Colonic mucosa (tissue), 4 donors: ENCODE data around the gene ATP13A3. TPM values are rescaled to one million over a fixed set of nuclear protein-coding genes. Genes with fewer than 3 reads are reported as not detected.

Source experiments
- DNase-seq: peaks from one replicate; pipeline ENCODE4 v3.0.0-alpha.2; 2020
- H3K27ac ChIP-seq: fragments of 200-600 bp; one replicate; pipeline ENCODE4 v1.8.0; 2021
- H3K27me3 ChIP-seq: fragments of 200-600 bp; one replicate; pipeline ENCODE4 v1.8.0; 2021
- H3K36me3 ChIP-seq: fragments of 200-600 bp; one replicate; pipeline ENCODE4 v1.8.0; 2021
- H3K4me1 ChIP-seq: fragments of 200-600 bp; one replicate; pipeline ENCODE4 v1.8.0; 2021; ENCODE audit warnings: mild to moderate bottlenecking
- H3K4me3 ChIP-seq: fragments of 200-600 bp; one replicate; pipeline ENCODE4 v1.8.0; 2021
- H3K9ac ChIP-seq, 2 donors: one replicate each; pipeline ENCODE4 v1.7.0; 2013; ENCODE audit warnings: control low read depth in 2 of 2, low read depth in 2 of 2, low read length in 2 of 2
- H3K9me3 ChIP-seq: fragments of 200-600 bp; one replicate; pipeline ENCODE4 v1.8.0; 2021
- CTCF ChIP-seq: fragments of 200-600 bp; IDR thresholded peaks from one replicate; pipeline ENCODE4 v1.8.0; 2022; ENCODE audit warnings: antibody characterized with exemption, mild to moderate bottlenecking
- intact Hi-C: fragments of 100-400 bp; cut with DNase I; formaldehyde crosslinking; loops from one replicate; pipeline ENCODE4 v1.14.1; 2022
- total RNA-seq, 2 donors: library from RNA; stranded (reverse); fragmentation: NEBNext Ultra II Directional in 1 of 2; extraction: Animal tissue kit (Norgen Biotek cat#: 25700) in 1 of 2; gene quantifications; one replicate each; pipeline ENCODE4 v1.2.1, GENCODE V29; 2021
- donor health status: healthy.
- donor health status: DM: no; HTN: no; CAD: no.
- donor health status: DM: no; HTN: no; CAD: no.

Gene ATP13A3
- total RNA-seq, 2 donors from 2014 or later = 86.0 to 89.8 TPM

GRCh38 chr3:194425399-194425798 lies 61.4 kb downstream of the ATP13A3 start:
- Histone ChIP-seq H3K4me1 (no peaks in the 10 kb centered on the region), H3K9ac (no peak overlapping the region), H3K36me3 (no peaks in the 10 kb centered on the region), H3K4me3 (no peak overlapping the region), H3K27me3 (no peaks in the 10 kb centered on the region), H3K27ac (no peak overlapping the region), H3K9me3 (no peaks in the 10 kb centered on the region)
- no peak for TF ChIP-seq CTCF
- no peak for DNase-seq
- intact Hi-C loops = no loop called here

GRCh38 chr3:194424953-194425352 lies 61.8 kb downstream of the ATP13A3 start:
- DNase-seq = no peak
- no peaks in the 10 kb centered on the region for H3K4me1 ChIP-seq
- H3K36me3 ChIP-seq = no peaks in the 10 kb centered on the region
- H3K9me3 ChIP-seq = no peaks in the 10 kb centered on the region
- no peaks in the 10 kb centered on the region for H3K27me3 ChIP-seq
- H3K27ac ChIP-seq = no peak overlapping the region
- no peak overlapping the region for H3K9ac ChIP-seq
- no peak for TF ChIP-seq CTCF
- H3K4me3 ChIP-seq = no peak overlapping the region
- intact Hi-C loops = no loop called here

- Histone ChIP-seq H3K4me1 (no peaks in the 10 kb centered on the region), H3K36me3 (no peaks in the 10 kb centered on the region), H3K9ac (no peak overlapping the region), H3K27me3 (no peaks in the 10 kb centered on the region), H3K27ac (no peak overlapping the region), H3K9me3 (no peaks in the 10 kb centered on the region), H3K4me3 (no peak overlapping the region)
- intact Hi-C loops = no loop called here
- TF ChIP-seq CTCF = no peak
- DNase-seq = no peak
Measured at GRCh38 chr3:194424373-194424772, 62.4 kb downstream of the ATP13A3 start.

- Histone ChIP-seq H3K9me3 (no peaks in the 10 kb centered on the region), H3K36me3 (no peaks in the 10 kb centered on the region)
- TF ChIP-seq CTCF = no peak
Measured at GRCh38 chr3:194423317-194423716, 63.5 kb downstream of the ATP13A3 start.

GRCh38 chr3:194422188-194422587 lies 64.6 kb downstream of the ATP13A3 start:
- TF ChIP-seq CTCF = no peak
- H3K27ac ChIP-seq = no peak overlapping the region
- H3K4me3 ChIP-seq = no peak overlapping the region
- H3K9ac ChIP-seq = no peak overlapping the region
- intact Hi-C loops = no loop called here
- H3K9me3 ChIP-seq = no peaks in the 10 kb centered on the region
- no peaks in the 10 kb centered on the region for H3K36me3 ChIP-seq
- no peak for DNase-seq
- H3K4me1 ChIP-seq = no peaks in the 10 kb centered on the region
- H3K27me3 ChIP-seq = no peaks in the 10 kb centered on the region

More at GRCh38 chr3:194423317-194423716, 63.5 kb downstream of the ATP13A3 start:
- H3K27ac ChIP-seq = no peak overlapping the region
- no peaks in the 10 kb centered on the region for H3K27me3 ChIP-seq
- no peak overlapping the region for H3K9ac ChIP-seq
- DNase-seq = no peak
- H3K4me3 ChIP-seq = no peak overlapping the region
- intact Hi-C loops = no loop called here
- no peaks in the 10 kb centered on the region for H3K4me1 ChIP-seq

DNA sequence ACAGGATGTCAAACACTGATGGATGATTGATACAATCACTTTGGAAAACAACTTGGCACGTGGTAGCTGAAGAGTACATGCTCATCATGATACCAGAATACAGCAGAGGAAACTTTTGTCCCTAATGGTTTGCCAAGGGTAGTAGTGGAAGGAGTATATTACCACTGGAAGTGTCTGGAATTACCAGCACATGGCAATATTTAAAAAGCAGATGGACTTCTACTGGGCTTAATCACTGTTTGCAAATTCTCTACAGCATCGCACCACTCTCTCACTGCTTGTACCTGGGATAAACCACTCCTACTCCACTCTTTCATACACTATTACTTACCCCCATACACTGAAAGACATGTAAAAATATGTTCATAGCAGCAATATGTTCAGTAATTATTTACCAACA lies 68.1 kb downstream of the ATP13A3 start:
- Histone ChIP-seq H3K9ac (no peak overlapping the region), H3K36me3 (no peaks in the 10 kb centered on the region), H3K4me3 (no peak overlapping the region), H3K4me1 (no peaks in the 10 kb centered on the region), H3K27me3 (no peaks in the 10 kb centered on the region), H3K9me3 (no peaks in the 10 kb centered on the region), H3K27ac (no peak overlapping the region)
- no peak for DNase-seq
- no peak for TF ChIP-seq CTCF
- intact Hi-C loops = no loop called here
